HepG2 (cell line): ENCODE results near the gene SEMA7A. TPM values are rescaled to one million over a fixed set of nuclear protein-coding genes. Genes with fewer than 3 reads are reported as not detected.

Experiments used
- ATAC-seq: fragments of 200-7000 bp; cut with Tn5 transposase; 3 replicates; pipeline ENCODE4 v1.9.1; 2020; ENCODE audit warnings: mild to moderate bottlenecking, moderate library complexity
- BruUV-seq: library from RNA; stranded (reverse); fragments of 400-500 nt; replicated peaks from 2 replicates; lab custom pipeline; 2021; lab: Mats Ljungman, UMichigan
- CTCF ChIA-PET: fragments of 300-600 bp; formaldehyde crosslinking; extraction: SDS; loops from one replicate; lab custom pipeline; 2021; ENCODE audit warnings: low total read pairs, inconsistent platforms, low intra/inter-chr PET ratio; lab: Yijun Ruan, JAX
- POLR2A ChIA-PET: fragments of 350-600 bp; sonication (Branson Sonifier 250); formaldehyde crosslinking; loops from one replicate; lab custom pipeline; 2020; ENCODE audit warnings: antibody characterized with exemption, inconsistent platforms; lab: Yijun Ruan, JAX
- DNase-seq: peaks from one replicate; pipeline ENCODE4 v3.0.0-alpha.2; 2015; ENCODE audit warnings: low spot score
- FAIRE-seq: peaks from 3 replicates; lab custom pipeline; 2011; peaks lifted over from hg19 to GRCh38; lab: Jason Lieb, UNC
- H2AFZ ChIP-seq: one replicate; pipeline ENCODE4 v1.6.1; 2011; ENCODE audit warnings: low read length, inconsistent platforms
- H3K27ac ChIP-seq: fragments of 300-600 bp; 3 replicates; pipeline ENCODE4 v1.8.0; 2011; ENCODE audit warnings: mixed run types, mild to moderate bottlenecking, mixed read lengths, low read length, inconsistent platforms; ENCODE audit not compliant: insufficient read depth; ENCODE audit errors: extremely low read length
- H3K27me3 ChIP-seq, 2 experiments: fragments of 200-600 bp in 1 of 2; 2 replicates in 1 of 2; 3 replicates in 1 of 2; pipeline versions ENCODE4 v1.6.0 to v1.8.0; 2011; ENCODE audit warnings: low read length in 2 of 2, mild to moderate bottlenecking in 2 of 2, moderate library complexity in 2 of 2, inconsistent platforms in 1 of 2; ENCODE audit not compliant: insufficient read depth in 2 of 2, control insufficient read depth in 1 of 2
- H3K36me3 ChIP-seq, 2 experiments: fragments of 200-600 bp in 1 of 2; replicated peaks in 1 of 2; 2 replicates in 1 of 2; 3 replicates in 1 of 2; pipeline versions ENCODE4 v1.5.1 to v1.8.0; 2011; ENCODE audit warnings: low read length in 2 of 2, inconsistent platforms in 1 of 2; ENCODE audit not compliant: insufficient read depth in 2 of 2, control insufficient read depth in 1 of 2
- H3K4me1 ChIP-seq: 2 replicates; pipeline ENCODE4 v1.5.1; 2012; ENCODE audit warnings: low read length, inconsistent platforms; ENCODE audit not compliant: insufficient read depth
- H3K4me2 ChIP-seq: 2 replicates; pipeline ENCODE4 v1.6.0; 2011; ENCODE audit warnings: low read depth, low read length, inconsistent platforms
- H3K4me3 ChIP-seq, 3 experiments: fragments of 200-600 bp in 1 of 3; sonication (generic), shearing (Covaris generic) in 1 of 3; replicated peaks in 1 of 3; 2 replicates each; pipeline ENCODE4 v1.5.1; 2011 to 2016; ENCODE audit warnings: low read length in 3 of 3, inconsistent platforms in 2 of 3, low read depth in 2 of 3, mild to moderate bottlenecking in 2 of 3, control low read depth in 1 of 3, mixed read lengths in 1 of 3; ENCODE audit not compliant: insufficient read depth in 1 of 3
- H3K79me2 ChIP-seq: one replicate; pipeline ENCODE4 v1.6.1; 2011; ENCODE audit warnings: low read length, inconsistent platforms; ENCODE audit not compliant: insufficient read depth
- H3K9ac ChIP-seq: 2 replicates; pipeline ENCODE4 v1.6.0; 2011; ENCODE audit warnings: mild to moderate bottlenecking, low read depth, low read length, inconsistent platforms; ENCODE audit not compliant: insufficient read depth
- H3K9me3 ChIP-seq: 2 replicates; pipeline ENCODE4 v1.5.1; 2012; ENCODE audit warnings: mild to moderate bottlenecking, low read length
- H4K20me1 ChIP-seq: 2 replicates; pipeline ENCODE4 v1.6.0; 2011; ENCODE audit warnings: inconsistent platforms, mild to moderate bottlenecking, low read length, moderate library complexity; ENCODE audit not compliant: insufficient read depth
- KMT2B ChIP-seq: IDR thresholded peaks from 2 replicates; pipeline ENCODE4 v1.6.1; 2016; ENCODE audit warnings: missing genetic modification reagents, missing compliant biosample characterization
- PITX1 ChIP-seq: sonication (generic); formaldehyde crosslinking; IDR thresholded peaks from 2 replicates; pipeline ENCODE4 v1.5.1; 2020; ENCODE audit warnings: mild to moderate bottlenecking, missing genetic modification reagents
- TRIM24 ChIP-seq: sonication (generic); formaldehyde crosslinking; IDR thresholded peaks from 2 replicates; pipeline ENCODE4 v1.8.0; 2022; ENCODE audit warnings: mild to moderate bottlenecking, missing genetic modification reagents
- WGBS: methylation state at CpG from one replicate; pipeline ENCODE4 v1.1.6; 2017; ENCODE audit warnings: low lambda C conversion rate; 5-methylcytosine and 5-hydroxymethylcytosine counted together
- in situ Hi-C: cut with HindIII; loops from 2 replicates; pipeline ENCODE4 v1.10.0; 2017; ENCODE audit warnings: low pct_unique_long_range_greater_than_20kb; ENCODE audit not compliant: extremely low pct_ligation_motif_present
- intact Hi-C: fragments of 100-400 bp; cut with micrococcal nuclease; formaldehyde crosslinking; loops from one replicate; pipeline ENCODE4 v1.10.0; 2022; ENCODE audit not compliant: unreplicated experiment
- polyA plus RNA-seq, 8 experiments: library from polyadenylated mRNA; depleted of rRNA in 3 of 8; stranded (reverse) in 7 of 8; unstranded in 1 of 8; fragments of >200 nt; fragmentation: Illumina TruSeq in 4 of 8; extraction: Trizol in 4 of 8; gene quantifications; 2 replicates each; pipeline versions ENCODE4 v1.2.1 to v1.2.3, GENCODE V29; 2011 to 2016; ENCODE audit warnings: low read depth in 4 of 8, missing spikeins in 1 of 8, mixed read lengths in 1 of 8; ENCODE audit not compliant: insufficient read depth in 1 of 8
- total RNA-seq, 5 experiments: library from RNA; depleted of rRNA; stranded (reverse); fragments of >200 nt; fragmentation: Illumina TruSeq; extraction: Trizol; gene quantifications; 2 replicates each; pipeline ENCODE4 v1.2.3, GENCODE V29; 2016; ENCODE audit warnings: low read depth in 1 of 5
- TF ChIP-seq, protein P1 (sequence below): sonication (generic); formaldehyde crosslinking; IDR thresholded peaks from 2 replicates; pipeline ENCODE4 v1.8.0; 2022; ENCODE audit warnings: mild to moderate bottlenecking, missing genetic modification reagents, borderline replicate concordance

The SEMA7A gene
- total and polyA plus RNA-seq, 2 of the 13 experiments (the other 11 are each of a cell fraction or from before 2014, with no cell fraction given), result 9.0 to 15.8 TPM

DNA sequence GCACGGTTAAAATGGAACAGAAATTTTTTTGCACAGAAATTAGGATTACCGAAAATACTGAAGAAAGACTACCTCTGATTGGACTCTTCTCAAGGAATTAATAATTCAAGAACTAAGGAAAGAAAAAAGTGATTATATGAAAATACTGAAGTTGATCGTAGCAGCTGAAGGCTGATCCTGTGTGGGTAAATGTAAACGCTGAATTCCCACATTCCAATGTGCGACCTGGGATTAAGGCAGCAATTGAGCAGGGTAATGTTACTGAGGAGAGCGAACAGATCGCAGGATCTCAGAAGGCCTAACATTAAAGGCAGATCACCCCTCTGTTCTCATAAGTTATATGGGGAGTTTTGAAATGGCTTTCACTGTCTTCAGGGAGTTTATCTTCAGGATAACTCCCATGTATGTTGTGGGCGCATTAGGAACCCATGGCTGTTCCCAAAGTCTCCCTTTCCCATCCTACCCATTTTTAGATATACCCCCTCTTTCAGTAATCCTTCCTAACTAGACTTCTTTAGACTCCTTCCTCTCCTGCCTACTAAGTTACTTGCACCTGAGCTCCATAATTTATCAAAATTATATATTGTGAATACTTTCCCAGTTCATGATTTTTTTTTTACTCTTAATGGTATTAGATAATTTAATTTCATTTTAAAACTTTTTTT, 28.2 kb upstream of the SEMA7A start:
- Histone ChIP-seq H3K4me1 (peaks cover 43% of the 10 kb centered on the region), H2AFZ (peak overlapping the region; percentile 68), H3K4me2 (peak overlapping the region; percentile 91), H3K36me3 (no peaks in the 10 kb centered on the region), H3K9ac (peak overlapping the region; percentile 87), H3K27ac (peak overlapping the region; percentile 97), H3K79me2 (peaks cover 29% of the 10 kb centered on the region), H3K9me3 (no peaks in the 10 kb centered on the region), H4K20me1 (no peaks in the 10 kb centered on the region), H3K4me3 (peak overlapping the region; percentile 79 to 86 (median 81)), H3K27me3 (no peaks in the 10 kb centered on the region)
- ChIA-PET CTCF (no interaction called here), POLR2A (interaction anchor here (1.0 to 13.6 kb wide), 16 partner anchors 11 to 720 kb away, joined by 3 to 357 read pairs (median 8); partner anchors contain the start of genes CLK3, PPCDC and SEMA7A)
- FAIRE-seq (peak; percentile 40), DNase-seq (no peak), ATAC-seq (peak; percentile 39)
- intact Hi-C loops, result loop anchor here (1.0 to 2.0 kb wide), 2 partner anchors 19 to 77 kb away; no protein-coding TSS in a partner anchor
- in situ Hi-C loops, result no loop called here
- TF ChIP-seq TRIM24 (CRISPR knock-in tag) (no peak), PITX1 (CRISPR knock-in tag) (0 out of 2 replicates have a peak, but pooled peaks have one; percentile 20), KMT2B (0 out of 2 replicates have a peak, but pooled peaks have one; percentile 14)
- TF ChIP-seq, protein P1, sequence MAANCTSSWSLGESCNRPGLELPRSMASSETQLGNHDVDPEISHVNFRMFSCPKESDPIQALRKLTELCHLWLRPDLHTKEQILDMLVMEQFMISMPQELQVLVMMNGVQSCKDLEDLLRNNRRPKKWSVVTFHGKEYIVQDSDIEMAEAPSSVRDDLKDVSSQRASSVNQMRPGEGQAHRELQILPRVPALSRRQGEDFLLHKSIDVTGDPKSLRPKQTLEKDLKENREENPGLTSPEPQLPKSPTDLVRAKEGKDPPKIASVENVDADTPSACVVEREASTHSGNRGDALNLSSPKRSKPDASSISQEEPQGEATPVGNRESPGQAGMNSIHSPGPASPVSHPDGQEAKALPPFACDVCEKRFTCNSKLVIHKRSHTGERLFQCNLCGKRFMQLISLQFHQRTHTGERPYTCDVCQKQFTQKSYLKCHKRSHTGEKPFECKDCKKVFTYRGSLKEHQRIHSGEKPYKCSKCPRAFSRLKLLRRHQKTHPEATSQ (CRISPR knock-in tag), result no peak
- no TSS peak for BruUV-seq
- WGBS, result 4% methylated on average over 8 of the region's 8 CpGs
